ENCODE results near the gene PHC2.
A peak's percentile ranks its signal among the peaks of the same experiment; 100 is the strongest.

The PHC2 gene

DNA sequence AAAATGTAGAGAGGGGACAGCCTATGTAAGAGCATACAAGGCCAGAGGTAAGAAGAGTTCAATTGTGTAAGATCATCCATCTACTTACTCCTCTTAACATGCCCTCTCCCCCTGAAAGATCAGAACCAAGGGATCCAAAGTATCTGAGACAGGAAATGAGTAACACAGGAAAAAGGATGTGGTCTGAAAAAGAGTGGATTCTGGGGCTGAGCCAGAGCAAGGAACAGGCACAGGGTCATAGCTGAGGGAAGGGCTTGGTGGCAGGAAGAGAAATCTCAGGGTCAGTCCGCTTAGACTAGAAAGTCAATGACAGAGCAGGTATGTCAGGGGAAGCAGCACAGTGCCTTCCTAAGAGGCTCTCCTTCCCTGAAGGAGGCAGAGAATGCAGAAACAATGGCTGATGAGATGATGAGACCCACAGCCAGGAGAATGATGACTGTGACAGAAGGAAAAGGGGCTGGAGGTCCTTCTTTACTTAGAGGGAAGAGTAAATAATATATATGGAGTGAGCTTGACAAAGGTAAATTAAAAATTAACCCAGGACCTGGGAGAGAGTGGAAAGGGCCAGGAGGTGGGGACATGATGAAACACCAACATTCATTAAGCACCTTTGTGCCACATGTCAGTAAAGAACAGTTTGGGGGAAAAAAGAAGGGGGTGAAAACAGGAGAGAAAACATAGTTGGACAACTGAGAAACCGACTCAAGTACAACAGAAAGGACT lies 83.8 kb downstream of the PHC2 start:
- DNase-seq (ENCODE audit: insufficient read length, low spot score) (peak; percentile 92), FAIRE-seq (peak; percentile 89)
- peak; percentile 47; the same call in 1 of the 2 replicates for TF ChIP-seq POLR2A (IDR thresholded peaks at IDR 0.05; ENCODE audit: low read depth, low read length)

DNA sequence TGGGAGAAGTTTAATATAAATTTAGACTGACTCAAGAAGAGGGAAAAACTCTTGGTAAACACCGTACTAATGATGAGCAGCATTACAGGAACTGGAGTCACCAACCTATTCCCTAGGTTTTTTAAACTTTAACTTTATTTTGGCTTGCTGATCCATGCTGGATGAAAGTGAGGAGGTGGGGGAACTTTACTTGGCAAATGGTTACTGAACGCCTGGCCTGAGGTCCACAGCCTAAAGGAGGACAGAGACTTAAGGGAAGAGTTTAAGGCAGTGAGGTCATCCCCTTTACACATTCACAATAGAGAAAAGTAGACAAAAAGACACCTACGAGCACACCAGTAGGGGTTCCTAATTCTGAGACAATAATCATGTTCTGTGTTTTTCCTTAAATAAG lies 84.4 kb downstream of the PHC2 start:
- FAIRE-seq (no peak), DNase-seq (ENCODE audit: insufficient read length, low spot score) (no peak)
- no peak for TF ChIP-seq POLR2A (IDR thresholded peaks at IDR 0.05; ENCODE audit: low read depth, low read length)

GRCh38 chr1:33344896-33345560 lies 85.9 kb downstream of the PHC2 start:
- DNase-seq (ENCODE audit: insufficient read length, low spot score) (no peak), FAIRE-seq (no peak)
- TF ChIP-seq POLR2A (IDR thresholded peaks at IDR 0.05; ENCODE audit: low read depth, low read length) = no peak

DNA sequence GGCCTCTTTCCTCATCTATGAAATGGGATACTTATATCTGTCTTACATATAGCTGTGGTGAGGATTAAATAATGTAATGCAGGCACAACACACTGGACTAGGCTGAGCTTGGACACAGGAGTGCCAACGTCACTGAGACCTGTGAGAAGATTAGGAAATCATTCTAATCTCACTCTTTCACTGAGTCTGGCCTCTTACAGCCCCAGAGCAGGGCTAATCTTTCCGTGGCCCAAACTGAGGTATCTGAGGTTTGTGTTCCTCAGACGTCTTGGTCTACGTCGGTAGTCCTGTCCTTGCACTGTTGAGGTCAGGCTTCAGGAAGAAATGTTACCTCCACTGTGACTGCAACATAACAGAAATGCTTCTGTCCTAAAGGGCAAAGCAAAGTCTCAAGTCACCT lies 87.4 kb downstream of the PHC2 start:
- DNase-seq (ENCODE audit: insufficient read length, low spot score) = no peak

GRCh38 chr1:33342041-33342723 lies 88.7 kb downstream of the PHC2 start:
- DNase-seq (ENCODE audit: insufficient read length, low spot score) = peak; percentile 63
- TF ChIP-seq POLR2A (IDR thresholded peaks at IDR 0.05; ENCODE audit: low read depth, low read length) = no peak
- peak; percentile 89 for FAIRE-seq

More for the DNA sequence above, 87.4 kb downstream of the PHC2 start:
- FAIRE-seq = no peak
- no peak for TF ChIP-seq POLR2A (IDR thresholded peaks at IDR 0.05; ENCODE audit: low read depth, low read length)

DNA sequence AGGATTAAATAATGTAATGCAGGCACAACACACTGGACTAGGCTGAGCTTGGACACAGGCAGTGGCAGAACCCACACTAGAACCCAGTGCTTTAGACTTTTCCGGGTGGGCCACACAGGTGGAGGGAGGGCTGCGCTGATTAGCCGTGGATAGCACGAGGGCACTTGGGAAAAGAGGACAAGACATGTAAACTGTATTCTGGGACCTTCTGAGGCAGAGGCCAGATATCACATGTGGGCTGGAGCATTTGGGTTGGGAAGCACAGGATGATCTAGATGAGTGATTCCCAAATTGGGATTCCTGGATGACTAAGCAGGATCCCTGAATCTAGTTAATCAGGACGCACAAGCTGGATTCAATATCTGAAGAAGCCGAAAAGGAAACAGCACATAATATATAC lies 89.7 kb downstream of the PHC2 start:
- no peak for DNase-seq (ENCODE audit: insufficient read length, low spot score)
- TF ChIP-seq POLR2A (IDR thresholded peaks at IDR 0.05; ENCODE audit: low read depth, low read length) = no peak
- FAIRE-seq = no peak

- no peak for TF ChIP-seq POLR2A (IDR thresholded peaks at IDR 0.05; ENCODE audit: low read depth, low read length)
- no peak for DNase-seq (ENCODE audit: insufficient read length, low spot score)
- no peak for FAIRE-seq
Measured at GRCh38 chr1:33339413-33339812, 91.5 kb downstream of the PHC2 start.

DNA sequence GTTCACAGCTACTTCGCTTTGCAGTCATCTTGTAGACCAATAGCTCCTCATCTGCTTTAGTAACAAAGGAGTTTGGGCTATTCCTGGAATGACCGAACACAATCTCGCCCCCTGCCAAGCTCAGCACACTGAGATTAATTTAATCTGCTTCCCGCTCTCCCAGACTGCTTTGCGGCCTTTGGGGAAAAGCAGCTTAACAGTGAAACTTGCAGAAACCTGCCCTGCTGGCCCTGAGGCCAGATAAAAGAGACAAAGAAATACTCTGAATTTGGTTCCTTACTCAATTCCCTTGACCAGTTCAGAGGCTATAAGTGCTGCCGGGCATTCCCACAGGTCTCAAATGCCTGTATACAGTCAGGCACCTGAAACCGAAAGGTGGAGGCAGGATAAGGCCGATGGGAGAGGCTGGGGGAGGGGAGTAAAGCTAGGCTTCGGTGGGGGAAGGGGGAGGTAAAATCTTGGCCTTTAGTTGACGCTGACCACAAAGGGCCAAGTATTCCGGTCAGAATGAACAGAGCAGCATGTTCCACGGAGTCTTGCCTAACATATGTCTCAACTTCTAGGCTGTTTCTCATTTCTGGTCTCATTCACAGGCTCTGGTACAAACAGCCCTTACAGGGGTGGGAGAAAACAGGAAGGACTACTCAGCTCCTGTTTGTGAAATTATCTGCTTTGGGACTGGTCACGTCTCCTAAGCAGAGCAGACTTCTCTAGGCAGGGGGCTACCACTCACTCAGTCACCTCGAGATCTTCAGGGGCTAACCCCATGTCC lies 92.3 kb downstream of the PHC2 start:
- no peak for DNase-seq (ENCODE audit: insufficient read length, low spot score)

DNA sequence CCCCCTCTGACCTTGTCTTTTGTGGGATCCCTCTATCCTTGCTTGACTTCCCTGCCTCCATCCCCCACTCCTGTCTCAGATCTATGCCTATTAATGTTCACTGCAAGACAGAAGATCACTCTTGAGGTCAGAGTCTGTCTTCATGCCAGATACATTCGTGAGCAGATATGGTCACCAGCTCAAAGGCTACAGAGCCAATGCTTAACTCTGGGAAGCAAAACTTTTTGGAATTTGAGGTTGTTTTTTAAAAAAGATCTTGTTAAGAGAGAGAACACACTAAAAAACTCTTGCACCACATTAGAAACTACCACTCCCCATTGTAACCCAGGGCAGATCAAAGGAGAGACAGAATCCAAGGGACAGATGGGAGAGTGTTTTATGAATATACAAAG lies 92.9 kb downstream of the PHC2 start:
- FAIRE-seq (no peak), DNase-seq (ENCODE audit: insufficient read length, low spot score) (no peak)
- TF ChIP-seq POLR2A (IDR thresholded peaks at IDR 0.05; ENCODE audit: low read depth, low read length) = no peak

More for the DNA sequence above, 92.3 kb downstream of the PHC2 start:
- TF ChIP-seq POLR2A (IDR thresholded peaks at IDR 0.05; ENCODE audit: low read depth, low read length) = no peak
- FAIRE-seq = no peak

DNA sequence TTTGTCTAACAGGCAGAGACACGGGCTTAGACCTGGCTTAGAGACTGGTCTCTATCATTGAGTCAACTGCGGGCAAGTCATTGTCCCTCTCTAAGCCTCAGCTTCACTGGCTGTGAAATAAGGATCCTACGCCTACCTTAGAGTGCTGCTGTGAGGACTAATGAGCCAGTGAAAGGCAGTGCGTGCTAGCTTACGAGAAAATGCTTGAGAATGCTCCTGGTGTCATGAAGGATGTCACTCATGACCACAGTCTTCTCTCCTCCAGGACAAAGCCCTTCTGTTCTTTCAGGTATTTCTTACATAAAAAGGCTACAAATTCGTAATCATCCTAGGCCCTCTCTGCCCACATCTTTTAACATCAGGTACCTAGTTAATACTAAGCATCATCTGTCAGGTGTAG lies 93.5 kb downstream of the PHC2 start:
- FAIRE-seq = no peak
- no peak for TF ChIP-seq POLR2A (IDR thresholded peaks at IDR 0.05; ENCODE audit: low read depth, low read length)

GRCh38 chr1:33336580-33336979 lies 94.3 kb downstream of the PHC2 start:
- FAIRE-seq = no peak
- no peak for DNase-seq (ENCODE audit: insufficient read length, low spot score)
- TF ChIP-seq POLR2A (IDR thresholded peaks at IDR 0.05; ENCODE audit: low read depth, low read length) = no peak

More for the DNA sequence above, 93.5 kb downstream of the PHC2 start:
- DNase-seq (ENCODE audit: insufficient read length, low spot score) = no peak

- DNase-seq (ENCODE audit: insufficient read length, low spot score) (no peak), FAIRE-seq (no peak)
- TF ChIP-seq POLR2A (IDR thresholded peaks at IDR 0.05; ENCODE audit: low read depth, low read length) = no peak
Measured at GRCh38 chr1:33335020-33335419, 95.9 kb downstream of the PHC2 start.

DNA sequence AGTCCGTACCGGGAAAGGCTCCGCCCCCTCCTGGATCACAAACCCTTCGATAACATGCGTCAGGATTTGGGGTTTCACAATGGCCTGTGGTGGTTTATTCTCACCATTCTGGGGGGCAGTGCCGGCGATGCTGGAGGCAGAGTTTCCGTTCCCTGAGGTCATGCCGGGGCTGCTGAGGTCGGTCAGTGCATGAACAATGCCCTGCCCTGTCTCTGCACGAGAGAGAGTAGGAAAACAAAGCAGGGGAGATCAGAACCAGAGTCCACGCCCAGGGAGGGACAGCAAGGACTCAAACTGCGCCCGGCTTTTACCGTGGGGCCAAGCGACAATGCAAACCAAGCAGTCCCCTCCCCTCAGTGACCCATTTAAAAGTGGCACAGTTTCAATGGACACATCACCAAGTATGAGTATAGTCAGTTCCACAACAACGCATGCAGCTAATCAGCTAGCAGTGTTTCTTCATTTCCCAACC lies 96.8 kb downstream of the PHC2 start:
- FAIRE-seq = no peak
- no peak for TF ChIP-seq POLR2A (IDR thresholded peaks at IDR 0.05; ENCODE audit: low read depth, low read length)
- no peak for DNase-seq (ENCODE audit: insufficient read length, low spot score)

DNA sequence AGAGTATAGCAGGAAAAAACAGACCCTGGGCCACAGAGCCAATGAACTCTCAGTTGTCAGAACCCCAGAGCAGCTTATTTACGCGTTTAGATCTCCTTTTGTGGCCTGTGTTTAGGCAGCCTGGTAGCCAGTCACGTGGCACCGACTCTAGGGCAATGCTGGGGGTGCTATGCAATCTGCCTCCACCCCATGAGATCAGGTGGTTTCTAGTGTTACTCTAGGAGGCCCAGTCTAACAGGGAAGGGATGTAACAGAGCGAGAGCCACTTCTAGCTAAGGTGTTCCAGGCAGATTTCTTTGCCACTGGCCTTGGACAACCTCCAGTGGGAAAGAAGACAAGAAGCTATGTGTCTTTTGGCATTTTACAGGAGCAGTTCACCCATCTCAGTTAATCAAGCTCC lies 98.0 kb downstream of the PHC2 start:
- no peak for FAIRE-seq
- no peak for DNase-seq (ENCODE audit: insufficient read length, low spot score)
- TF ChIP-seq POLR2A (IDR thresholded peaks at IDR 0.05; ENCODE audit: low read depth, low read length) = no peak

Data from H54 (cell line).